ENCODE data around the gene CCDC85A.

DNA sequence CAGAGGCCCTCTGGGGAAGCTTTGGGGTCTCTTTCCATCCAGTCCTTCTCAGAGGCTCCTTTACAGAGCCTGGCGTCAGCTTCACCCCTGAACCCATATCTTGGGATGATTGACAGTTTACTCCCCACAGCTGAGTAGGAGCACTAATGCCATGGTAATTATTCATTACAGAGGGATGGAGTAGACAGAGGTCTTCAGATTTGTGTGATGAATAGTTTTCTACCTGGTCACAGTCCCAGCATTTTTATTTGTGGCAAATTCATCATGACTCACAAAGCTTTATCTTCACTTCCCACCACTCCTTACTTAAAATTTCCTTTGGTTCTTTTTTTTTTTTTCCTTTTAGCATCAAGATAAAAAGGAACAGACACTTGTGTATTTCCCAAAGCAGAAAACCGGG lies 104.2 kb downstream of the CCDC85A start:
- TF ChIP-seq, protein P1, sequence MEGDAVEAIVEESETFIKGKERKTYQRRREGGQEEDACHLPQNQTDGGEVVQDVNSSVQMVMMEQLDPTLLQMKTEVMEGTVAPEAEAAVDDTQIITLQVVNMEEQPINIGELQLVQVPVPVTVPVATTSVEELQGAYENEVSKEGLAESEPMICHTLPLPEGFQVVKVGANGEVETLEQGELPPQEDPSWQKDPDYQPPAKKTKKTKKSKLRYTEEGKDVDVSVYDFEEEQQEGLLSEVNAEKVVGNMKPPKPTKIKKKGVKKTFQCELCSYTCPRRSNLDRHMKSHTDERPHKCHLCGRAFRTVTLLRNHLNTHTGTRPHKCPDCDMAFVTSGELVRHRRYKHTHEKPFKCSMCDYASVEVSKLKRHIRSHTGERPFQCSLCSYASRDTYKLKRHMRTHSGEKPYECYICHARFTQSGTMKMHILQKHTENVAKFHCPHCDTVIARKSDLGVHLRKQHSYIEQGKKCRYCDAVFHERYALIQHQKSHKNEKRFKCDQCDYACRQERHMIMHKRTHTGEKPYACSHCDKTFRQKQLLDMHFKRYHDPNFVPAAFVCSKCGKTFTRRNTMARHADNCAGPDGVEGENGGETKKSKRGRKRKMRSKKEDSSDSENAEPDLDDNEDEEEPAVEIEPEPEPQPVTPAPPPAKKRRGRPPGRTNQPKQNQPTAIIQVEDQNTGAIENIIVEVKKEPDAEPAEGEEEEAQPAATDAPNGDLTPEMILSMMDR (IDR thresholded peaks at IDR 0.05): no peak
- TF ChIP-seq POLR2A (IDR thresholded peaks at IDR 0.05): no peak
